ENCODE results near the gene NCAM1. TPM values are rescaled to one million over a fixed set of nuclear protein-coding genes. Genes with fewer than 3 reads are reported as not detected.

NCAM1 gene
- total and polyA plus RNA-seq, 7 donors: 0.46 to 124 (median 64.2) TPM

DNA sequence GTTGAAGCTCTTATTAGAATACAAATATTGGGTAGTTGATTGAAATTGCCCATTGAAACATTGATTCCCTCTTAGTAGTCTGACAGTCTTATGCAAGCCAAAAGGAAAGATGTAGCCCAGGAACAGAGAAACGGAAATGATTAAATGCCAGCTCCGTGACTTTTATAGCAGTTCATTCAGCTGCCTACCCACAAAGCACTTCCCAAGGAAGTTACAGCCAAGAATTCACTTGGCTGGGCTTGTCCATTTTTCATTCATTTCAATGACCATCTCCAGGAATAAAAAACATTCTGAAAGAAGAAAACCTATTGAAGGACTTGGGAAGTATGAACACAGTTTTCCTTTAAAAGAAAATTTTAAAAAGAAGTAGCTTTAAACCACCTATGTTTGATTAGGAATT, 62.0 kb downstream of the NCAM1 start:
- Histone ChIP-seq H3K27ac (no peak overlapping the region), H3K4me1 (peaks cover 0 to 10% (median 4%) of the 10 kb centered on the region in 4 donors), H3K36me3 (no peaks in the 10 kb centered on the region), H3K27me3 (no peaks in the 10 kb centered on the region), H3K4me3 (no peak overlapping the region), H3K9me3 (no peaks in the 10 kb centered on the region)
- DNase-seq: no peak
- TF ChIP-seq POLR2AphosphoS5 (IDR thresholded peaks at IDR 0.05): peak in 2 of 4 donors; percentile 22 to 57
- TF ChIP-seq, protein P1, sequence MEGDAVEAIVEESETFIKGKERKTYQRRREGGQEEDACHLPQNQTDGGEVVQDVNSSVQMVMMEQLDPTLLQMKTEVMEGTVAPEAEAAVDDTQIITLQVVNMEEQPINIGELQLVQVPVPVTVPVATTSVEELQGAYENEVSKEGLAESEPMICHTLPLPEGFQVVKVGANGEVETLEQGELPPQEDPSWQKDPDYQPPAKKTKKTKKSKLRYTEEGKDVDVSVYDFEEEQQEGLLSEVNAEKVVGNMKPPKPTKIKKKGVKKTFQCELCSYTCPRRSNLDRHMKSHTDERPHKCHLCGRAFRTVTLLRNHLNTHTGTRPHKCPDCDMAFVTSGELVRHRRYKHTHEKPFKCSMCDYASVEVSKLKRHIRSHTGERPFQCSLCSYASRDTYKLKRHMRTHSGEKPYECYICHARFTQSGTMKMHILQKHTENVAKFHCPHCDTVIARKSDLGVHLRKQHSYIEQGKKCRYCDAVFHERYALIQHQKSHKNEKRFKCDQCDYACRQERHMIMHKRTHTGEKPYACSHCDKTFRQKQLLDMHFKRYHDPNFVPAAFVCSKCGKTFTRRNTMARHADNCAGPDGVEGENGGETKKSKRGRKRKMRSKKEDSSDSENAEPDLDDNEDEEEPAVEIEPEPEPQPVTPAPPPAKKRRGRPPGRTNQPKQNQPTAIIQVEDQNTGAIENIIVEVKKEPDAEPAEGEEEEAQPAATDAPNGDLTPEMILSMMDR (IDR thresholded peaks at IDR 0.05): no peak
- WGBS, 2 donors: 33 to 37% methylated on average over 2 of the region's 2 CpGs
- intact Hi-C loops (cut with DNase I): no loop called here

GRCh38 chr11:113023986-113024385, 62.8 kb downstream of the NCAM1 start:
- H3K27ac ChIP-seq: no peak overlapping the region
- DNase-seq: no peak
- WGBS, 2 donors: 89 to 91% methylated on average over 4 of the region's 4 CpGs
- intact Hi-C loops (cut with DNase I): no loop called here
- H3K4me3 ChIP-seq: no peak overlapping the region
- no peaks in the 10 kb centered on the region for H3K36me3 ChIP-seq
- H3K27me3 ChIP-seq: no peaks in the 10 kb centered on the region
- no peaks in the 10 kb centered on the region for H3K9me3 ChIP-seq
- TF ChIP-seq EP300 (IDR thresholded peaks at IDR 0.05) (no peak), POLR2AphosphoS5 (IDR thresholded peaks at IDR 0.05) (no peak), POLR2A (IDR thresholded peaks at IDR 0.05) (no peak)
- TF ChIP-seq, protein P1 (IDR thresholded peaks at IDR 0.05): no peak
- H3K4me1 ChIP-seq: peaks cover 0 to 10% (median 4%) of the 10 kb centered on the region in 4 donors

DNA sequence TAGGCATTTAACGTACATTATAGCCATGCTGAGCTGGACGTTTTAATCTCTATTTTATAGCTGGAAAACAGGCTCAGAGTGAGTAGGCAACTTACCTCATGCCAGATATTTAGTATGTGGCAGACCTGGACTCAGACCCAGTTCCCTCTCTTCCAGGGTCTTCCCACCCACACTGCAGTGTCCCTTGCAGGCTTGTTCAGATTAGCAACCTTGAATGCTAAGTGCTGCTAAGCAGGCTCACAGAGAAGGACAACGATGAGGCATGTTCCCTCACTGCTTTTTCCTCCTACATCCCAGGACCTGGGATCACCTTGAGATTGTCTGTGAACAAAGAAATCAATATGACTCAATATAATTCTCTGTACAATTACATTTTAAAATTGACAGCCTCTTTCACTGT, 65.6 kb downstream of the NCAM1 start:
- no peaks in the 10 kb centered on the region for H3K9me3 ChIP-seq
- intact Hi-C loops (cut with DNase I): no loop called here
- DNase-seq: no peak
- TF ChIP-seq POLR2A (IDR thresholded peaks at IDR 0.05) (no peak), POLR2AphosphoS5 (IDR thresholded peaks at IDR 0.05) (no peak), EP300 (IDR thresholded peaks at IDR 0.05) (no peak)
- TF ChIP-seq, protein P1 (IDR thresholded peaks at IDR 0.05): no peak
- H3K4me1 ChIP-seq: peaks cover 0 to 10% (median 4%) of the 10 kb centered on the region in 4 donors
- H3K27me3 ChIP-seq: no peaks in the 10 kb centered on the region
- no peak overlapping the region for H3K4me3 ChIP-seq
- no peaks in the 10 kb centered on the region for H3K36me3 ChIP-seq
- no peak overlapping the region for H3K27ac ChIP-seq
- WGBS, 2 donors: 58 to 71% methylated on average over 3 of the region's 3 CpGs

DNA sequence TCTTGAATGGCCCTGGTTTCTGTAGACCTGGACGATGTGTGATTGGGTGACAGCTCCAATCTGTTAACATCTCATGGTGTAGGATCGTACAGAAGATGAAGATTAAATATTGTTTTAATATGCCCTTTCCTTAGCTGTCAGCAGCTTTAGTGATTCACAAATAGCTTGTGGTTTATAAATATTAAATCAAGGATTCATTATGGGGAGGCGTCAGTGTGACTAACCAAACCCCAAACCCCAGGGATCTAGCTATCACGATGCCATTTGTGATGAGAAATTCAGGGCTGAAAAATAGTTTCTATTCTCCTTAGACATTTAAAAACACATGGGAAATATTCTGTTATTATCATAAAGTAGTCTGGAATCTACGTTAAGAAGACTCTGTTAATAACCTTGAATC, 73.4 kb downstream of the NCAM1 start:
- no peak for DNase-seq
- WGBS, 2 donors: 70 to 85% methylated on average over 5 of the region's 5 CpGs
- Histone ChIP-seq H3K27ac (no peak overlapping the region), H3K27me3 (no peaks in the 10 kb centered on the region), H3K4me3 (no peak overlapping the region), H3K36me3 (no peaks in the 10 kb centered on the region), H3K4me1 (no peaks in the 10 kb centered on the region), H3K9me3 (no peaks in the 10 kb centered on the region)
- TF ChIP-seq, protein P1 (IDR thresholded peaks at IDR 0.05): no peak
- TF ChIP-seq POLR2AphosphoS5 (IDR thresholded peaks at IDR 0.05) (no peak), POLR2A (IDR thresholded peaks at IDR 0.05) (no peak), EP300 (IDR thresholded peaks at IDR 0.05) (no peak)
- intact Hi-C loops (cut with DNase I): no loop called here

- TF ChIP-seq POLR2AphosphoS5 (IDR thresholded peaks at IDR 0.05) (no peak), EP300 (IDR thresholded peaks at IDR 0.05) (no peak), POLR2A (IDR thresholded peaks at IDR 0.05) (no peak)
- TF ChIP-seq, protein P1 (IDR thresholded peaks at IDR 0.05): no peak
- no peak for DNase-seq
- no peaks in the 10 kb centered on the region for H3K9me3 ChIP-seq
- no peak overlapping the region for H3K27ac ChIP-seq
- H3K4me1 ChIP-seq: no peaks in the 10 kb centered on the region
- no peak overlapping the region for H3K4me3 ChIP-seq
- WGBS, 2 donors: 60 to 74% methylated on average over 3 of the region's 3 CpGs
- intact Hi-C loops (cut with DNase I): no loop called here
- H3K27me3 ChIP-seq: no peaks in the 10 kb centered on the region
- H3K36me3 ChIP-seq: no peaks in the 10 kb centered on the region
Measured at GRCh38 chr11:113035708-113036107, 74.5 kb downstream of the NCAM1 start.

Measured in sigmoid colon (tissue), 7 donors.